Fibroblast of skin of left quadriceps (primary cell): ENCODE results near the gene ASTN1.

ENCODE experiments used
- DNase-seq, 2 experiments: peaks; one replicate each; pipeline ENCODE4 v3.0.0-alpha.2; 2013; ENCODE audit warnings: low read depth in 2 of 2

The ASTN1 gene

DNA sequence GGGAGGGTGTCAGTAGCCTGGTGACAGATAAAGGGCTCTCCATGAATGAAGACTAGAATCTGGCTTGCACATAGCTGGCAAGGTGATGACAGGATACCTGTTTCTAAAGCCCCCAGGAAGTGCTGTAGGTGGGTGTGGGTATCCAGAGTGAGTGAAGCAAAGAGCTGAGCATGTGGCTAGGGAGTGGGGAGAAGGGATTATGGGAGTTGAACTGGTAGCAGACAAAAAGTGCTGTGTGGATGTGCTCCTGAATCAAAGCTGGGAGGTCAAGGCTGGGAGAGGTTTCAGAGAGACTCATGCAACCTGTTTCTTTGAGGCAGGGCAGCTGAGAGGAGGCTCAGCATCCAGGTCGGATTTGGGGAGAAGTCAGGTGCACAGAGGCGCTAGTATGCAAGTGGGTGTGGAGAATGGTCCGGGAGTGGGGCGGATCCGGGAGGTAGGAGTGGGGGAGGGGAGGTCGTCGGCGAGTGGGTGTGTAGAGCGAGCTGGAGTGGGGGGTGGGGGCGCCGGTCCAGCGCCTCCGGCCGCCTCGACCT lies 600 bp downstream of the ASTN1 start:
- DNase-seq: no peak

DNA sequence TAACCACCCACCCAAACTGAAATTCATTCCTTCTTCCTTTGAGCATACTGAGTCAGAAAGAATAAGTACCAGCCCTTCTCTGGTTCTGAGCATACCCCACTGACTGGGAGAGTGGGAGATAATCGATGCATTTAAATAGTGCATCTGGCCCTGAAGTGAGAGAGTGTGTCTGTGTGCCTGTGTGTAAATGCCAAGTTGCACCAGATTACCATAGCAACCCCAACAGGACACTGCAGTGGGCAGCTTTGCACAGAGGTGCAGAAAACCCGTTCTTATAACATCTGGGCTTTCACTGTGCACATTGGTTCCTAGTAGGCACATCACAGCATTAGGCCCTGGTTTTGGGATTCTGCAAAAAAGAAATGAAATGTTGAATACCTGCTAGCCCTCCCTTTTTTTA lies 2.3 kb downstream of the ASTN1 start:
- DNase-seq: no peak

DNA sequence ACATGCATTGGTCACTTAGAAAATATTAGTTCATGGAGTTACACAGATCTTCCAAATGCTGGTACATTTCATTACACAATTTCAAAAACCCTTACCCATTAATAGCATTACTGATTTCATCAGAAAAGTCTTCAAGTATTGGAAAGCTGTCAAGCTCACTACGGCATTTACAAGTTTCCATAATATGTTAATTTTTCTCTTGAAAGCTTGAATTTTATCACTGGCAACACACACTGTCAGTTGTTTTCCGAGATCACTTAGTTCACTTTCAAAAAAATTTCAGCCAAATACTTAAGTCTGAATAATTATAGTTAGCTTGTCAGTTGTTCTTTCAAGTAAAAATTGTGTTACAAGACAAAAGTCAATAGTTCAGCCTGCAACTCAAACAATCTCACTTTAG lies 18.0 kb downstream of the ASTN1 start:
- no peak for DNase-seq

DNA sequence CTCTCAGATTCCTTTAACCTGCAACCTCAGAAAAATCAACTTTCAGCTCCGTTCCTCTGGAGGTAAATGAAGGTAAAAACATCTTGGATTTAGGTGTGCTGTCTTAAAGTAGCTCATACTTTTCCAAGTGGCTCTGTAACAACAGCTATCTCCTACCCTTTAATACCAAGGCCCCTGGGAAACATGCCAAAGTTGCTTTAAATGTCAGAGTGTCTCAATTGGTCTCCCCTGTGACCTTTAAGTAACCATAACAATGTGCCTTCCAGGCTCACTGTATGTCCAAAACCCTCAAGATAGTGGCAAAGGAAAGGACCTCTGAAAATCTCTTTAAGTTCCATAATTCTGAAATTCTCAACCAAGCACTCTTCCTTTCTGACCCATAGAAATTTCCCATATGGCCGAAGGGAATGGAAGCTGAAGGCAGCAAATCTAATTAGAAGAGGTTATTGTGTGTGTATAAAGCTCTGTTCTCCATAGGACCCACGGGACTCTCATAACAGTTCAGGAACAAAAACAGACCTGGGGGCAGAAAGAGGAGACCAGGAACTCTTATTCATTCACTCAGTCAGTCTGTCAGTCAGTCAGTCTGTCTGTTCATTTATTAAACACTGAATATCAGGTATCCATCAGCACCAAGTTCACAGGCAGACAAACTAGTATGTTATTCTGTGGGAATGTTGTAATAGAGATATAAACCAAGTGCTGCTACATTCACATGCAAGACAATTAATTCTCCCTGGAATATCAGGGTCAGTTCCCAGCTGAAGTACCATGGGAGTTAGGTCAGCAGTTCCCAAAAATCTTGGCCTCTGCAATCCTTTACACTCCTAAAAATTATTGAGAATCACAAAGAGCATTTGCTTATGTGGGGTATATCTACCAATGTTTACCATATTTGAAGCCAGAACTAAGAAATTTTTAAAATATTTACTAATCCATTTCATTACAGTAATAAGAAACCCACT lies 19.1 kb downstream of the ASTN1 start:
- DNase-seq: no peak

DNA sequence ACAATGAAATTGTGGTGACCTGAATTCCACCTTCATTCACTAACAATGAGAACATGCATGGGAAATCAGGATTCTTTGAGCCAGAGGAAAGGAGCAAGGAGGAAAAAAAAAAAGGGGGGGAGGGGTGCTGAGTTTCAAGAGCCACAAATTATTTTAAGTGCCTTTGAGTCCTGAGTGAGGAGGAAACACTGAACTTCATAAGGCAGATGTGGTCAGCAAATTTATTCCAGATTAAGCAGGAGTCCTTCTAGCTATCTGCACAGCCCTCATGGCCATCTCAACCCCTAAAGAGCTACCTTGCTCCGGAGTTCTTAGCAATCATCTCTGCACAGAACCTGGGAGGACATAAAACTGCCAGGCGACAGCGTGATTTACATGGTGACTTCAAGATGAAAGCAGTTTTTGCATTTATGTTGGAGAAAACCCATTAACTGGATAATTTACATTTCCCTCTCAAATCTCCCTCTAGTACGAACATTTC lies 21.7 kb downstream of the ASTN1 start:
- DNase-seq: peak in 1 of 2 experiments; percentile 10

DNA sequence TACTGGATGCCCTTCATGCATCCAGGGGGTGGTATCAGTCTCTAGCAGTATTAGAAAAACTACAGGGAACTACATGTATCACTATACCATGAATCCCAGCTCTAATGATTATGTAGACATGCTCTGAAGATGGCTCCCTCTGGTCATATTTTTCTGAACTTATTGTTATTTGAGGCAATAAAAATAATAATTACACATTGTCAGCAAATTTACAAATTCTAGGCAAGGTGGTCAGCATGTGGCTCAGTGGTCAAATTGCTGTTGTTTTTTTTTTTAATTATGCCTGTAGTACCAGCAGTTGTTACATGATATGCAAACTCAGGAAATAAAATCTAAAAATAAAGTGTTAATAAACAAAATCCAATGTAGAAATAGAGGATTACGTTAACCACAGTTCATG lies 22.5 kb downstream of the ASTN1 start:
- no peak for DNase-seq

DNA sequence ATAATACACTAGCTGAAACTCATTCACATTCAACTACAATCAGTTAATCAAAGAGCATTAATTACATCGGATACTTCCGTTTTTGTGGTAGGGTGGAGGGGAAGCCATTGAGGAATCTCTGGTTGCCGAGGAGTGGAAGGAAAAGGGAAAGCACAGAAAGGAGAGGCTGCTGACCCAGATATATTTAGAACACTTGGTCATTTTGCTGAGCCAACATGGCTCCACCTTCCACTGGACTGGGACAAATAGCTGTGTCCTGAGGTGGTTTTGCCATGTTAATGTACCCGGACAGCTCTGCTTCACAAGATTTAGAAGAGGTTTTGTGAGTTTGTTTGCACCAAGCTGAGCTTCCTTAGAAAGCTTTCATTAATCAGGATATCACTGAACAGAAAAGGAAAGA lies 26.2 kb downstream of the ASTN1 start:
- DNase-seq: no peak

DNA sequence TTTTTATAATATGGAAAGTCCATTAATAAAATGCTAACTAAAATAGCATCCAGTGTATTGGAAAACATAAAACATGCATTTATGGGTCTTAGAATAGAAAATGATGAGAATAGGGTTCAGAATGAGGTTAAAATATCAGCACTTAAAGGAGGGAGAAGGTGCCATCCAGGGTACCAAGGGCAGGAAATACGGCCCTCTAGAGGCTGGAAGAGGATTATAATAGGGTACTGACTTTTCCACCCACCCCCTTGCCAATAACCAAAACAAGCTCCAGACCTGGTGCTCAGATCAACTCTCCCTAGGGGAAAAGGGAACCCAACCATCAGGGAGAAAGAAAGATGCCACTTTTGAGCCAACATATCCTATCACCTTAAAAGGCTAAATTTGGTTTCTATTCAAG lies 26.7 kb downstream of the ASTN1 start:
- no peak for DNase-seq

DNA sequence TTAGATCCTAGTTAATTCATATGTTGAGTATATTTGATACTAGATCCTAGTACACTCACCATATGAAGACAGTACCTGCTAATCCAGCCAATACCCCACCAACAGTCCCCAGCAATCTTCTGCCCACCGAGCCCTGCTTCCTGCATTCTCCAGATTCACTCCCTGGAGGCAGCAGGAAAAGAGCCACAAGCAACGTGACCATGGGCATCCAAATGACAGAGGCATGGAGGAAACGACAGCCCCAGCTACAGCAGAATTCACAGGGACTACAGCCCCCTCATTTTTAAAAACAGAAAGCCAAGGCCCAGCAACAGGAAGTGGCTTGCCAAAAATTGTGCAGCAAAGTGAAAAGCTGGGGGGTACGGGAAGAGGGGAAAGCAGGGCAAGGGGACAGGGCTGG lies 29.3 kb downstream of the ASTN1 start:
- DNase-seq: no peak

DNA sequence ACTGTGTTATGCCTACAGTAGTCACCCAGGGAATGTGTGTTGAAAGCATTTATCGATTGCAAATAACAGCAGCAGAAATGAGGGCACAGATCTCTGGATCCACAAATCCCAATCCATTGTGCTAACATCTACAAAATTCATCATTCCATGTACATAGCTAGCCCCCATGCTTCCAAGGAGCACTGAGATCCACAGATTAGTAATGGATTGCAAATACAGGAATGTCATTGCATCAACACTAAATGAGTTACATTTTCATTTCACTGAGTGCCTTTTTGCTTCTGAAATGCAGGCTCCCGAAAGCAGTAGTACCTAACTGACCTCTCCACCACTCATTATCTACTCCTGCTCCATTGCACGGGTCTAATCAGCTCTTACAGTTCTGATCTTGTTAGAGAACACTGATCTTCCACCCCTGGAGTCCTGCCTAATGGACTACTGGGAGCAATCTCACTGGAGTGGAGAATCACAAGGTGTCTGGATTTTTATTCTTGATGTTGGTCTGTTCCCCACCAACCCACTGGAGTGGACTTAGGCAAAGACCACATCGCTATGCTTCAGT lies 30.5 kb downstream of the ASTN1 start:
- no peak for DNase-seq

DNA sequence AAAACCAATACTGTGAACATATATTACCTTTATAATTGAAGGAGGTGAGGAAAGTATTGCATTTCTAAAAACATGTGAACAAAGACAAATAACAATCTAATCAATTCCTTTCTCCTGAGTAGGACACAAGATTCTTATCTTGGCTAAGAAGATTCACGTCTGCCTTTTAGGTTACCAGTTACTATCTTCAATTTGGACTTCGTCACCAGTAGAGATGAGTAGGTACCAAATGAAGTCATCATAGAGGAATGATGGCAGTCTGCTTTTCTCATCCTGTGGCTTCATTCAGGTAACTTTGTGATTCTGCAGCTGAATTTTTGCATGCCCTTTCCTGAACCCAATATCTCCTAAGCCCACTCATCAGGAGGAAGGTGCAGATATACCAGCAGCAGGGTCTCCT lies 32.4 kb downstream of the ASTN1 start:
- no peak for DNase-seq

DNA sequence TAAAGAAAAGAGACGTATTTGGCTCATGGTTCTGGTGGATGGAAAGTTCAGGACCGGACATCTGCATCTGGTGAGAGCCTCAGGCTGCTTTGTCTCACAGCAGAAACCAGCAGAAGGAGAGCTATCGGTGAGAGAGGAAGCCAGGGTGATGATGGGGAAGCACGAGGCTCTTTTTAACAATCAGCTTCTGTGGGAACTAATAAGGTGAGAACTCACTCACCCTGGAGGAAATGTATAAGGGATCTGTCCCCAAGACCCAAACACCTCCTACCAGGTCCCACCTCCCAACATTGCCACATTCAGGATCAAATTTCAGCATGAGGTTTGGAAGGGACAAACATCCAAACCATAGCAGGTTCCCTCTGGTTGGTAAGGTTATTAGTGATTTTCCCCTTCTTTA lies 32.8 kb downstream of the ASTN1 start:
- DNase-seq: no peak

DNA sequence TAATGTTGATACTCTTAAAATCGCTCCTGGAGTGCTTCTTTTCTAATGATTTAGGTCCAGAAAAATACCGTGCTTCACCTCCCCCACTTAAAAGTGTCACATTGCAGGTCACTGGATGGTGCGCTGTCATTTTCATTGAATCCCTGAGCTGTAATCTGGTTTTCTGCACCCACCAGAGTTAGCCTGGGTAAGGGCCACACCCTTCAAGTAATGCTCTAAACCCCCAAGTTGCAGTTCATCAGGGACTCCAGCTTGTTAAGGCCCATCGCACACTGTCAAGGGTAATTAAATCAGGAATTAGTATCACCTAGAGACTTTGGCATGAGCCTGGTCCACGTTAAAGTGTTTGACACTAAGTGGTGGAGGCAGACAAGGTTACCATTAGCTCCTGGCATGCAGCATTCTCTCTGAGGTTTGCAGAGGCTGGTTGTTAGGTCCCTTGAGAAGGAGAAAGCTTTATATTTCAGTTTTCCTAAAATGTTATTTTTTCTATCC lies 34.0 kb downstream of the ASTN1 start:
- DNase-seq: no peak

DNA sequence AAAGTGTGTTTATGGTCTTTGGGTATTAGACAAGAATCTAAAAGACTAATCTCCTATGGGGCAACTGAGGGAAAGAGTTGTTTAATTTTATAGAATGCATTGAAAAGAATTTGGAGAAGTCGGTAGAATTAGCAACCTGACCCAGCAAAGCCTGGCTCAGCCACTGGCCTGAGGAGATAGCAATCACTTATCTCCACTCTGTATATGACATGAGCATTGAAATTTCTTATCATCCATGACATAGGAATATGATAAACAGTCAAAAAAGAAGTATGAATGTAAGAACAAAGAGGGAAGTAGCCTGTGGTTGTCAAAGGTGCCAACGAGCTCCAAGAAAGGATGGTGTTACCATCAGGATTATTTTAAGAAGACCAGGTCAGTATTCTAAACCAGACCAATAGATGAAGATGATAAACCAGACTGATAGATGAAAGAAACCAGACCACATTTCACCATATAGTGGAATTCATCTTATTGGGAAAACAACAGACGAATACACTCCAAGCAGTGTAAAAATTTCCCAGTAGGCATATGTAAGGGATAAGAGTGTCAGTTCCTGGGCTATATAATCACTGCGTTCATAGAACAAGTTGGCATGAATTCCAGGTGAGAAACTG lies 35.7 kb downstream of the ASTN1 start:
- DNase-seq: no peak

DNA sequence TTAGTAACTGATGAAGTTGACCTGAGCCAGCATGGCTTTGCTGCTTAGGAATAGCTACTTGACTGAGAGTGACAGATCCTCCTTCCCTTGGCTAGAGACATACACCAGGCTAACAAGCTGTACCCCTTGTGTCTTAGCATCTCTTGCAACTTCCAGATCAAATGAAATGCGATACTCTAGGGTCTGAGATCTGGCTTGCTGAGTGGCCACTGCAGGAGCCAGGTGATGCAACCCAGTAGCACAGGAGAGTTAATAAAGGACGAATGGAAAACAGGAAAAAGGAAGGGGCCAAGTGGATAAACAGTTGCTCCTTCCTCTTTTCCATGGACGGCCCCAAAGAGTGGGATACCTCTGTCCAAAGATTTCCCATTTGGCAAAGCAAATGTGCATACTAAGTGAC lies 38.2 kb downstream of the ASTN1 start:
- no peak for DNase-seq

DNA sequence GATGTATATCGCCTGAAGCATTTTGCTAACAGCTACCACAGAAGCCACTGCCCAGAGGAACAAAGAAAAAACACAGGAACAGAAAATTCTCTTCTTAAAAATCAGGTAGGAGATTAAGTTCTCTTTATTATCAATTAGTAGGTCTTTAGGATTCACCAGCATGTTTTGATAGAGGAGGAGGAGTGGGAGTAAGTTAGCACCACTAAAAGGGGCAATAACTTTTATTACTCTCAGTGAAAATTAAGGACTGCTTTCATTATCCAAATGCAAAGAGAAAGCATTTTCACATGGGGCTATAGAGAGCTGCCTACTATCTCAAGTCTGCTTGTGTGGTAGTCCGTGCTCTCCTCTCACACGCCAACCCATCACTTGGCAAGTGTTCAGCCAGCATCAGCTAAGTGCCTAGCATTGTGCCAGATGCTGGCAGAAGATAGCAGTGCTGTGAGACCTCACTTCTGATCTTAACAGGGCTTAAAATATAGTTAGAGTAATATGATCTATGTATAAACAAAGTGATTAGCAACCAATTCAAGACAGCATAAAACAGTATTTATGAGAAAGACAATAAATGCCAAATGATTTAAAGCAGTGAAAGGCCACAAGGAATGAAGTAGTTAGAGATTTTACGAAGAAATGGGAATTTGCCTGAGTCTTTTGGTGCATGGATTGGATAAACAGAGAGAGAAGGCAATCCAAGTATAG lies 39.8 kb downstream of the ASTN1 start:
- DNase-seq: no peak

DNA sequence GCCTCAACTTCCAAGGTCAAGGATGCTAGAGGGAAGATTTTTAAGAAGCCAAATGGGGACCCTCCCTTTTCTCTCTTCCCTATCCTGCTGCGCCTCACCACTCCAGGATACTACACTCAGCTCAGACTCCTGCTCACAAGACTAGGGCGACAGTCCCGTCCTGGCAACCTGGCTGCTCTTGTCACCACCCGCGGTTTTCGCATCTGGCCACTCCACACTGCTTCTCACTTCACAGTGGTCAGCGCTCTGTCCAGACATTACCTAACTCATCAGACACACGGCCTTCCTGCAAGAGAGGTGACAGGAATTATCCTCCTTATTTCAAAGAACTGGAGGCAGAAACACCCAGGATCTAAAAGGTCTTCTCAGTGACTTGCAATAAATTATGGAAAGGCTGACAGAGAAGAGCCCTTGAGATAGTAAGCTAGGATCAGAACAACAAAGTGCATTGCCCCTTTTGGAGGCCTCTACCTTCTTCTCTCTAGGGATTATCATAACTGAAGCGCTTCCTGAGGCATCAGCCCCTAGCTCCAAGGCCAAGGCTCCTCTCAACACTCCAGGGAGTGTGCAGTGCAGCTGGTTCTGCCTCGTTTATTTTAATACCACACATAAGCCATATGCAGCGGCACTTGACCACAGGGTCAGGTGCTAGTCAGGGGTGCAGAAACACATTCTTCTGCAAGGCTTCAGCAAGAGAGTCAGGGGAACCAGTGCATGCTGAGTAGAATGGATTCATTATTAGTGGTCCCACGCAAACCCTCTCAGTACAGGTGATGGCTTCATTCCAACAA lies 41.9 kb downstream of the ASTN1 start:
- DNase-seq: no peak

DNA sequence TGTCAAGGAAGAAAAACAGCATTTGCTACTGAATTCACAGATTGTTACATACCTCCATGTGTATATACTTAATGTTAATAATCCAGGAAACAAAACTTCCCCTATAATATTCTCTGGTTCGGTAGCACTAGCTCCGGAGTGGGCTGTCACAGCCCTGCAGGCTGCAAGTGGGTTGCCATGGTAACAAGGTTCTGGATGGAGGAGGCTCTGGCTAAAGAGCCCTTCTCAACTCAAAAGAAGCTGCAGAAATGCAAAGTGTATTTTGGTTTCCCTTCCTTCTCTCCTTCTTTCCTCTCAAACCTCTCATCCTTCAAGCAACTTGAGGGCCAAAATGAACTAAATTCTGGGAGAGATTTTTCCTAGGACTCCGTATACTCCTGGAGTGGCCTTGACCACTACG lies 45.2 kb downstream of the ASTN1 start:
- DNase-seq: no peak

DNA sequence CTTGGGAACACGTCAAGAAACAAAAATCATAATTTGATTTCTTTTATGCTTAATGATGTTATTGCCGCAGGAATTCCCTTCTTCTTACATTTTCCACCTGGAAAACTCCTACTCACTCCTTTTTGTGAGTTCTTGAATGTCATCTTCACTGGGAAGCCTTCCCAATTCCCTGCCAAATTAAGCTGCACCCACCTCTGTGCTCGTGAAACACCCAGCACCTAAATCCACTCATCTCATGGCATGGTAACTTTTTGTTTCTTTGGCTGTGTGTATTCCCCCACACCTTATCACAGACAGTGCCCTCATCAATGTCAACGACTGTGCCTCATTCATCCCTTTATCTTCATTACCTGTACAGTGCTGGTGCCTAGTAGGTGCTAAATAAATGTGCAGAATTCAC lies 45.6 kb downstream of the ASTN1 start:
- no peak for DNase-seq

DNA sequence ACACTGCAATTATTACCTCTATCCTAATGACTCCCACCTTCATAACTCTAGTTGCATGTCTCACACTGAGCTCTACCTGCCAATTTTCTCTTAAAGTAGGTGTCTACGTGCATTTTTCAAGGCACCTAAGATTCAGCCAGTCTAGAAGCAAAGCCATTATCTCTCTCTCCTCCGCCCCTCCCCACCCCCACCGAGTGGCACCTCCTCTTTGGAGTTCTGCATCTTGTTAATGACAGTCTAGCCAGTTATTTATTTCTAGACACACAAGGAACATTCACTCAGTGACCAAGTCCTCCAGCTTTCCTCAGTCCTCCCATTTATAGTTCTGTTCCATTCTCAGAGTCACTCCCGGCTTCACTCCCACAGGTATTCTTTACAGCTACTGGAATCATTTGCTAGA lies 47.6 kb downstream of the ASTN1 start:
- no peak for DNase-seq
